GM15510 (cell line): Measurements from ENCODE around the gene MAP3K7CL.

ENCODE experiments used
- POLR2A ChIP-seq: IDR thresholded peaks from 3 replicates; pipeline ENCODE4 v1.6.1; 2011; ENCODE audit warnings: borderline replicate concordance; ENCODE audit not compliant: insufficient read length; ENCODE audit errors: extremely low read depth

Gene MAP3K7CL

GRCh38 chr21:29130270-29130969 lies at the start of gene MAP3K7CL:
Gene MAP3K7CL, plus strand, starts transcription at chr21:29130644. Its CDS starts 2,701 bp downstream, at chr21:29133345.
- TF ChIP-seq POLR2A: no peak

GRCh38 chr21:29082046-29082815 lies 48.2 kb upstream of the MAP3K7CL start:
- no peak for TF ChIP-seq POLR2A

- no peak for TF ChIP-seq POLR2A
Measured at GRCh38 chr21:29083306-29083705, 47.1 kb upstream of the MAP3K7CL start.

GRCh38 chr21:29084372-29084771 lies 46.1 kb upstream of the MAP3K7CL start:
- TF ChIP-seq POLR2A: no peak

GRCh38 chr21:29085106-29085752 lies 45.2 kb upstream of the MAP3K7CL start:
- TF ChIP-seq POLR2A: no peak

- no peak for TF ChIP-seq POLR2A
Measured at GRCh38 chr21:29091033-29091432, 39.4 kb upstream of the MAP3K7CL start.

GRCh38 chr21:29092102-29092959 lies 38.1 kb upstream of the MAP3K7CL start:
- no peak for TF ChIP-seq POLR2A

- no peak for TF ChIP-seq POLR2A
Measured at GRCh38 chr21:29096218-29097015, 34.0 kb upstream of the MAP3K7CL start.

GRCh38 chr21:29098156-29098555 lies 32.3 kb upstream of the MAP3K7CL start:
- no peak for TF ChIP-seq POLR2A

- TF ChIP-seq POLR2A: no peak
Measured at GRCh38 chr21:29102791-29103257, 27.6 kb upstream of the MAP3K7CL start.

- TF ChIP-seq POLR2A: no peak
Measured at GRCh38 chr21:29104239-29104708, 26.2 kb upstream of the MAP3K7CL start.

- TF ChIP-seq POLR2A: no peak
Measured at GRCh38 chr21:29105218-29105617, 25.2 kb upstream of the MAP3K7CL start.

GRCh38 chr21:29114765-29115500 lies 15.5 kb upstream of the MAP3K7CL start:
- TF ChIP-seq POLR2A: no peak
